IMR-90 (cell line): ENCODE results near the gene CNTRL. TPM values are rescaled to one million over a fixed set of nuclear protein-coding genes. Genes with fewer than 3 reads are reported as not detected.
A peak's percentile ranks its signal among the peaks of the same experiment; 100 is the strongest.
"Not testable (repeated sequence)": the region's sequence is repeated elsewhere in the genome, so short reads cannot be mapped to it uniquely, and the experiment has no call there.

Source experiments
- ATAC-seq: fragments of 200-7000 bp; cut with Tn5 transposase; 2 replicates; pipeline ENCODE4 v1.9.1; 2020; ENCODE audit warnings: low read depth, mild to moderate bottlenecking, moderate library complexity
- BruUV-seq: library from RNA; stranded (reverse); fragments of 400-500 nt; replicated peaks from 2 replicates; lab custom pipeline; 2021; lab: Mats Ljungman, UMichigan
- CTCF ChIA-PET: fragments of 300-600 bp; formaldehyde crosslinking; extraction: SDS; loops from one replicate; lab custom pipeline; 2021; ENCODE audit warnings: antibody characterized with exemption; lab: Yijun Ruan, JAX
- POLR2A ChIA-PET: fragments of 300-600 bp; sonication (Branson Sonifier 250); formaldehyde crosslinking; loops from one replicate; lab custom pipeline; 2022; ENCODE audit warnings: antibody characterized with exemption; ENCODE audit not compliant: unreplicated experiment; lab: Charles Lee
- DNase-seq: peaks from one replicate; pipeline ENCODE4 v3.0.0; 2013
- H2AFZ ChIP-seq: replicated peaks from 2 replicates; pipeline ENCODE3; 2013; ENCODE audit warnings: low read length, mild to moderate bottlenecking; ENCODE audit not compliant: poor library complexity
- H2AK5ac ChIP-seq: 2 replicates; pipeline ENCODE4 v1.6.1; 2013; ENCODE audit warnings: low read depth, low read length, inconsistent platforms
- H2AK9ac ChIP-seq: replicated peaks from 2 replicates; pipeline ENCODE3; 2013; ENCODE audit warnings: mild to moderate bottlenecking, low read depth, low read length, moderate library complexity; ENCODE audit not compliant: poor library complexity
- H2BK120ac ChIP-seq: 2 replicates; pipeline ENCODE4 v1.6.1; 2013; ENCODE audit warnings: low read depth, low read length, inconsistent platforms
- H2BK15ac ChIP-seq: 3 replicates; pipeline ENCODE4 v1.6.1; 2013; ENCODE audit warnings: low read depth, low read length, inconsistent platforms
- H2BK20ac ChIP-seq: 2 replicates; pipeline ENCODE4 v1.6.1; 2013; ENCODE audit warnings: low read depth, mild to moderate bottlenecking, inconsistent platforms, low read length, moderate library complexity
- H2BK5ac ChIP-seq: 2 replicates; pipeline ENCODE4 v1.6.1; 2013; ENCODE audit warnings: mild to moderate bottlenecking, low read depth, low read length, inconsistent platforms; ENCODE audit not compliant: poor library complexity, severe bottlenecking
- H3K14ac ChIP-seq: replicated peaks from 2 replicates; pipeline ENCODE4 v1.6.1; 2013; ENCODE audit warnings: low read depth, low read length, inconsistent platforms
- H3K18ac ChIP-seq: 2 replicates; pipeline ENCODE4 v1.6.1; 2013; ENCODE audit warnings: low read depth, low read length, control low read depth
- H3K23ac ChIP-seq: 2 replicates; pipeline ENCODE4 v1.6.1; 2013; ENCODE audit warnings: low read depth, low read length, inconsistent platforms
- H3K27ac ChIP-seq: 2 replicates; pipeline ENCODE4 v1.5.1; 2013; ENCODE audit warnings: mild to moderate bottlenecking, control low read depth, low read length; ENCODE audit not compliant: insufficient read depth
- H3K27me3 ChIP-seq: 2 replicates; pipeline ENCODE4 v1.6.1; 2013; ENCODE audit warnings: low read length; ENCODE audit not compliant: control insufficient read depth, insufficient read depth
- H3K36me3 ChIP-seq: 2 replicates; pipeline ENCODE4 v1.6.1; 2013; ENCODE audit warnings: low read length, mixed read lengths; ENCODE audit not compliant: control insufficient read depth, insufficient read depth
- H3K4ac ChIP-seq: 2 replicates; pipeline ENCODE4 v1.6.1; 2013; ENCODE audit warnings: low read depth, low read length, inconsistent platforms
- H3K4me1 ChIP-seq: 2 replicates; pipeline ENCODE4 v1.6.1; 2013; ENCODE audit warnings: low read length, mixed read lengths; ENCODE audit not compliant: control insufficient read depth, insufficient read depth
- H3K4me2 ChIP-seq: 2 replicates; pipeline ENCODE4 v1.6.1; 2013; ENCODE audit warnings: low read depth, mild to moderate bottlenecking, control low read depth, low read length, moderate library complexity
- H3K4me3 ChIP-seq: 2 replicates; pipeline ENCODE4 v1.5.1; 2013; ENCODE audit warnings: low read depth, mild to moderate bottlenecking, control low read depth, low read length, moderate library complexity; ENCODE audit not compliant: insufficient read depth
- H3K56ac ChIP-seq: 2 replicates; pipeline ENCODE4 v1.6.1; 2013; ENCODE audit warnings: low read length, inconsistent platforms; ENCODE audit not compliant: insufficient read depth; ENCODE audit errors: extremely low read depth
- H3K79me1 ChIP-seq, 2 experiments: 2 replicates each; pipeline ENCODE4 v1.6.1; 2013; ENCODE audit warnings: low read length in 2 of 2, inconsistent platforms in 1 of 2, low read depth in 1 of 2
- H3K9ac ChIP-seq: 2 replicates; pipeline ENCODE4 v1.6.1; 2013; ENCODE audit warnings: low read depth, low read length, control low read depth
- H3K9me1 ChIP-seq: 2 replicates; pipeline ENCODE4 v1.6.1; 2013; ENCODE audit warnings: low read length, inconsistent platforms; ENCODE audit not compliant: insufficient read depth
- H3K9me3 ChIP-seq: 2 replicates; pipeline ENCODE4 v1.6.1; 2013; ENCODE audit warnings: low read length; ENCODE audit not compliant: control insufficient read depth, insufficient read depth
- H4K20me1 ChIP-seq: 2 replicates; pipeline ENCODE4 v1.6.1; 2013; ENCODE audit warnings: low read length, inconsistent platforms; ENCODE audit not compliant: insufficient read depth
- H4K5ac ChIP-seq: 2 replicates; pipeline ENCODE4 v1.6.1; 2013; ENCODE audit warnings: mild to moderate bottlenecking, low read depth, low read length, control low read depth
- H4K8ac ChIP-seq, 2 experiments: 2 replicates each; pipeline ENCODE4 v1.6.1; 2013; ENCODE audit warnings: low read depth in 2 of 2, low read length in 2 of 2, control low read depth in 1 of 2, inconsistent platforms in 1 of 2
- H4K91ac ChIP-seq: 2 replicates; pipeline ENCODE4 v1.6.1; 2013; ENCODE audit warnings: low read depth, low read length, inconsistent platforms; ENCODE audit not compliant: insufficient read depth
- CEBPB ChIP-seq: IDR thresholded peaks from 2 replicates; pipeline ENCODE4 v1.6.1; 2012; ENCODE audit warnings: low read depth, low read length, improper control_type of control experiment
- MAFK ChIP-seq: IDR thresholded peaks from 2 replicates; pipeline ENCODE4 v1.6.1; 2012; ENCODE audit warnings: low read depth, low read length, improper control_type of control experiment
- WGBS, 2 experiments: methylation state at CpG; one replicate each; pipeline versions ENCODE4 v1.1.5 to v1.1.7; 2013; ENCODE audit warnings: missing lambda C conversion rate in 2 of 2; ENCODE audit not compliant: insufficient read length in 1 of 2; ENCODE audit errors: extremely low coverage in 2 of 2; 5-methylcytosine and 5-hydroxymethylcytosine counted together
- dilution Hi-C: fragments of 300-500 bp; cut with HindIII; formaldehyde crosslinking; loops from one replicate; pipeline ENCODE4 v1.14.3; 2018; ENCODE audit warnings: low sequenced_read_pairs; ENCODE audit not compliant: unreplicated experiment
- in situ Hi-C: fragments of 300-500 bp; cut with MboI; formaldehyde crosslinking; loops from 3 replicates; pipeline ENCODE4 v1.14.3; 2019; ENCODE audit warnings: low sequenced_read_pairs, inconsistent platforms, mixed read lengths
- intact Hi-C: fragments of 100-400 bp; cut with micrococcal nuclease; formaldehyde crosslinking; loops from 2 replicates; pipeline ENCODE4 v1.10.0; 2022
- polyA plus RNA-seq, 3 experiments: library from polyadenylated mRNA; depleted of rRNA; stranded (reverse); fragments of >200 nt; gene quantifications; 2 replicates each; pipeline ENCODE4 v1.2.3, GENCODE V29; 2012; ENCODE audit warnings: low replicate concordance in 1 of 3
- total RNA-seq: library from RNA; depleted of rRNA; stranded (reverse); fragments of >200 nt; gene quantifications from 2 replicates; pipeline ENCODE4 v1.2.3, GENCODE V29; 2012

CNTRL gene
- total and polyA plus RNA-seq, 2 of the 4 experiments (the other 2 are of a cell fraction) = 4.5 to 7.3 TPM

DNA sequence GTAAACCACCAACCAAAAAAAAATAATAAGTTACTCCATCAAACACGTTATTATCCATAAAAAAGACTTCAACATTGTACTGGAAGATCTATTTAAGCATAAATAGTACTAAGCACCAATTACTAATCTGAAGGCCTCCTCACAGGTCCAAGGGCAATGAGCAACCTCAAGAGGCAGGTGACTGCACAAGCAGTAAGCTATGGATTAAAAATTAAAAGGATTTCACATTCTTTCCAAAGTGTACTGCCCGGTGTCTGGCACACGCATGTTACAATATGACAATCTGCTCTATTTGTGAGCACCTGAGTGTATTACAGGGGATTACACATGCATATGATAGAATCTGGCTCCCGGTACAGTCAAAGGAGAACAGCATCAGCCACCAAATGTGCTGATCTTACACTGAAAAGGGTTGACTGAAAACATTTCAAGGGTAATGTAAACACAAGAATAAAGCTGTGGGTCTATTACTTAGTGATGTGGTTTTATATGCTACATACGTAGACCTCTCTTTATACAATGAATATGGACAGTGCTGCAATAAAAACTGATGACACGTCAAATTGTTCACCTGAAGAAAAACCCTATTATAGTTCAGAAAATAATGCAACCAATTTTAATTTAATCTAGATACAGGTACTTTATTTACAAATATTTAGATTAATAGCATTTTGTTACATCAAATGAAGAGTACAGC is 104.1 kb downstream of the CNTRL start:
- TF ChIP-seq MAFK (peak; percentile 91), CEBPB (no peak)
- Histone ChIP-seq H3K4me2 (no peak overlapping the region), H2AK5ac (no peak overlapping the region), H3K27ac (no peak overlapping the region), H3K9me1 (peaks cover 3% of the 10 kb centered on the region; the same call in 1 of the 2 replicates), H3K4ac (no peak overlapping the region), H3K23ac (no peak overlapping the region), H2BK5ac (no peak overlapping the region), H3K79me1 (peaks cover 25 to 52% of the 10 kb centered on the region in 2 experiments), H2BK120ac (no peak overlapping the region), H3K9ac (no peak overlapping the region), H3K4me3 (no peak overlapping the region), H3K27me3 (no peaks in the 10 kb centered on the region), H3K56ac (no peak overlapping the region), H2BK20ac (no peak overlapping the region), H4K8ac (no peak overlapping the region), H3K36me3 (peaks cover 20% of the 10 kb centered on the region), H4K5ac (no peak overlapping the region), H3K14ac (no peak overlapping the region), H3K4me1 (peaks cover 5% of the 10 kb centered on the region), H3K18ac (no peak overlapping the region), H4K20me1 (peaks cover 25% of the 10 kb centered on the region; the same call in 1 of the 2 replicates), H2AFZ (no peak overlapping the region), H2BK15ac (no peak overlapping the region), H4K91ac (no peak overlapping the region), H3K9me3 (no peaks in the 10 kb centered on the region), H2AK9ac (no peak overlapping the region)
- no TSS peak for BruUV-seq
- in situ Hi-C loops = no loop called here
- ChIA-PET CTCF (no interaction called here), POLR2A (no interaction called here)
- intact Hi-C loops = no loop called here
- WGBS, 2 experiments = no CpG with 5 or more reads among the region's 6 CpGs
- no peak for DNase-seq
- no peak for ATAC-seq
- dilution Hi-C loops = no loop called here

DNA sequence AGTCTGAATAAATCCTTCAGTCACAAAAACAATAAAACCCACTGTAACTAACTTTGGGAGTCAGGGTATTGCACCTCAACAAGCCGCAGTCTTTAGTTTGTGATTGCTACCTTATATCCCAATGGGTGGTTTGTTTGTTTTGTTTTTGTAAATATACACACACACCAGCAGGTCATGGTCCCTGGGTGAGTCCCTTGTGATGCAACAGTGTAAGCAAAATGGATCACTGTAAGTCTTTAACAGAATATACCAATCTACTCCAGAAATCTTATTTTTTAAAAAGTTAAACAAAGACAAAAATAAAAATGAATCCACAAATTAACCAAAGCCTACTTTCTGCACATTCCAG is 104.6 kb downstream of the CNTRL start:
- H3K79me1 ChIP-seq = peaks cover 30 to 57% of the 10 kb centered on the region in 2 experiments
- CTCF ChIA-PET, H3K18ac ChIP-seq, H4K5ac ChIP-seq, DNase-seq, H3K9me1 ChIP-seq, H3K4me1 ChIP-seq, intact Hi-C loops, H3K23ac ChIP-seq, POLR2A ChIA-PET, H3K9ac ChIP-seq, H3K4me2 ChIP-seq, H2AK5ac ChIP-seq, BruUV-seq, H2BK20ac ChIP-seq, H3K14ac ChIP-seq, H2BK120ac ChIP-seq, dilution Hi-C loops, in situ Hi-C loops, H2AK9ac ChIP-seq, H3K4me3 ChIP-seq, H2AFZ ChIP-seq, H2BK5ac ChIP-seq, H4K8ac ChIP-seq, H3K9me3 ChIP-seq, H3K27me3 ChIP-seq, H3K4ac ChIP-seq, H2BK15ac ChIP-seq, ATAC-seq, H3K27ac ChIP-seq, H4K91ac ChIP-seq, H3K56ac ChIP-seq: not testable (repeated sequence)
- no CpG with 5 or more reads among the region's 1 CpG for WGBS, 2 experiments
- H4K20me1 ChIP-seq = peaks cover 30% of the 10 kb centered on the region; the same call in 1 of the 2 replicates
- peaks cover 22% of the 10 kb centered on the region for H3K36me3 ChIP-seq
